Choroid plexus epithelial cell (primary cell): Measurements from ENCODE around the gene HECW1.

ENCODE experiments used
- DNase-seq: peaks from one replicate; pipeline ENCODE4 v3.0.0-alpha.2; 2010; ENCODE audit warnings: low read depth
- H3K4me3 ChIP-seq: 2 replicates; pipeline ENCODE4 v1.5.1; 2011; ENCODE audit warnings: low read depth, mild to moderate bottlenecking, control low read depth, low read length, moderate library complexity
- CTCF ChIP-seq: conservative IDR thresholded peaks from 2 replicates; pipeline ENCODE4 v1.5.1; 2011; ENCODE audit warnings: low read depth, mild to moderate bottlenecking, control low read depth, inconsistent platforms, low read length, moderate library complexity

Gene HECW1

GRCh38 chr7:43546231-43546630, 433.8 kb downstream of the HECW1 start:
- no peak overlapping the region for H3K4me3 ChIP-seq
- no peak for DNase-seq
- no peak for TF ChIP-seq CTCF

- H3K4me3 ChIP-seq = no peak overlapping the region
- no peak for DNase-seq
- no peak for TF ChIP-seq CTCF
Measured at GRCh38 chr7:43550427-43550826, 438.0 kb downstream of the HECW1 start.

- TF ChIP-seq CTCF = no peak
- DNase-seq = no peak
- H3K4me3 ChIP-seq = no peak overlapping the region
Measured at GRCh38 chr7:43552122-43552521, 439.7 kb downstream of the HECW1 start.

GRCh38 chr7:43553999-43554398, 441.6 kb downstream of the HECW1 start:
- no peak overlapping the region for H3K4me3 ChIP-seq
- DNase-seq = peak; percentile 89
- TF ChIP-seq CTCF = no peak

GRCh38 chr7:43554423-43554822, 442.0 kb downstream of the HECW1 start:
- no peak for TF ChIP-seq CTCF
- no peak overlapping the region for H3K4me3 ChIP-seq

GRCh38 chr7:43557831-43558495, 445.5 kb downstream of the HECW1 start:
- no peak for TF ChIP-seq CTCF
- no peak for DNase-seq
- H3K4me3 ChIP-seq = no peak overlapping the region

More at GRCh38 chr7:43554423-43554822, 442.0 kb downstream of the HECW1 start:
- no peak for DNase-seq

DNA sequence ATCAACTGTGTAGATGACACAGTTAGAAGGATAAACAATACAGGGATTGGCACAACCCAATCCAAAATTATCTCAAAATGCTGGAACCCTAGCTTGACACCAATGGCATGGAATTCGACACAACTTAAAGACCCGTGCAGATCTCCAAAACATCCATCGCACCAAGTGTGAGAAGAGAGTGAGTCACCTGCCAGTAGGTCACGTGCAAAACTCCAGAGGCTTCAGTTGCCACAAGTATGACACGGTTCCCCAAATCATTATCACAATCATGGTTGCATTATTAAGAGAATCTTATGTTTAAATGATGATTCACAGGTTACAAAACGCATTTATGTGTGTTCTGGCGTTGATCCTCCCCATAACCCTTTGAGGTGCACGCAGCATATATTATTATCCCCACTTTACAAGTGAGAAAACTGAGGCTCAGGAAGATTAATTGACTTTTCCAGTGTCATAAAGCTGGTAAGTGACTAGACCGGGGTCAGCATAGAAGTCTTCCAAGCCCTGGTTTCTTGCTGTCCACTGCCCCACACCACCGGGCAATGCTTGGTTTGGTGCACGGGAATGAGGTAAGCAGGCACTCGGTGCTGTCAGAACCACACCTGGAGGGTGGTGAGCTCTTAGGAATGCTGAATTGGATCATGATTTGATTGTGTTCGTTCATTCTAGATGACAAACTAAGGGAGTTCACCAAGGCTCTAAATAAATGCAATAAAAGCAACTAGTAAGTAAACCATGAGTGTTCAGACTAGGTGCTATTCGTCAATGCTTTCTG, 446.9 kb downstream of the HECW1 start:
- DNase-seq = no peak
- no peak for TF ChIP-seq CTCF
- no peak overlapping the region for H3K4me3 ChIP-seq
